Endodermal cell (in vitro differentiated cells): ENCODE measurements around the gene PNMA6E. TPM values are rescaled to one million over a fixed set of nuclear protein-coding genes. Genes with fewer than 3 reads are reported as not detected.

Source experiments
- DNase-seq: peaks from one replicate; pipeline ENCODE4 v3.0.0-alpha.2; 2017
- H3K27ac ChIP-seq: 2 replicates; pipeline ENCODE4 v1.5.1; 2013; ENCODE audit warnings: mild to moderate bottlenecking, low read depth, low read length, moderate library complexity
- H3K27me3 ChIP-seq: 2 replicates; pipeline ENCODE4 v1.6.1; 2013; ENCODE audit warnings: mild to moderate bottlenecking, low read length, moderate library complexity; ENCODE audit not compliant: insufficient read depth, control insufficient read depth, poor library complexity, severe bottlenecking
- H3K36me3 ChIP-seq: 2 replicates; pipeline ENCODE4 v1.7.0; 2013; ENCODE audit warnings: mild to moderate bottlenecking, low read length, moderate library complexity; ENCODE audit not compliant: control insufficient read depth, insufficient read depth
- H3K4me1 ChIP-seq: one replicate; pipeline ENCODE4 v1.7.0; 2013; ENCODE audit warnings: low read length; ENCODE audit not compliant: control insufficient read depth, insufficient read depth
- H3K4me3 ChIP-seq: 2 replicates; pipeline ENCODE4 v1.5.1; 2013; ENCODE audit warnings: mild to moderate bottlenecking, low read length, moderate library complexity
- H3K9ac ChIP-seq: 2 replicates; pipeline ENCODE4 v1.6.1; 2013; ENCODE audit warnings: mild to moderate bottlenecking, low read length, moderate library complexity; ENCODE audit not compliant: poor library complexity, severe bottlenecking; ENCODE audit errors: extremely low read depth
- H3K9me3 ChIP-seq: 2 replicates; pipeline ENCODE4 v1.6.1; 2013; ENCODE audit warnings: mild to moderate bottlenecking, low read length, moderate library complexity; ENCODE audit not compliant: control insufficient read depth
- H3K27ac Mint-ChIP-seq: 2 replicates; pipeline ENCODE4 v1.8.0; 2020; ENCODE audit warnings: mixed read lengths
- H3K27me3 Mint-ChIP-seq: 2 replicates; pipeline ENCODE4 v1.8.0; 2021; ENCODE audit warnings: mild to moderate bottlenecking, mixed read lengths; ENCODE audit not compliant: insufficient read depth
- H3K36me3 Mint-ChIP-seq: 2 replicates; pipeline ENCODE4 v1.8.0; 2020; ENCODE audit warnings: low read depth, mixed read lengths
- H3K4me1 Mint-ChIP-seq: 2 replicates; pipeline ENCODE4 v1.8.0; 2020; ENCODE audit warnings: mixed read lengths
- H3K4me3 Mint-ChIP-seq: 2 replicates; pipeline ENCODE4 v1.8.0; 2020; ENCODE audit warnings: mild to moderate bottlenecking, moderate library complexity, mixed read lengths
- H3K9me3 Mint-ChIP-seq: 2 replicates; pipeline ENCODE4 v1.8.0; 2020; ENCODE audit warnings: mild to moderate bottlenecking, mixed read lengths
- WGBS, 2 experiments: methylation state at CpG; one replicate each; pipeline versions ENCODE4 v1.1.5 to v1.1.7; 2013; ENCODE audit warnings: missing lambda C conversion rate in 2 of 2, mixed read lengths in 1 of 2; ENCODE audit not compliant: insufficient coverage in 1 of 2, insufficient read length in 1 of 2; 5-methylcytosine and 5-hydroxymethylcytosine counted together
- long read RNA-seq, 4 experiments: library from polyadenylated mRNA in 2 of 4; library from RNA in 1 of 4; library from capped mRNA in 1 of 4; stranded (forward) in 3 of 4; unstranded in 1 of 4; transcript quantifications; one replicate each; pipeline ENCODE4 v2.0.0, GENCODE V29; 2020 to 2021; ENCODE audit warnings: inconsistent platforms in 1 of 4
- polyA plus RNA-seq, 2 experiments: library from polyadenylated mRNA; stranded (reverse); fragments of 50-300 nt; gene quantifications; one replicate each; pipeline ENCODE4 v1.2.3, GENCODE V29; 2013
- total RNA-seq, 2 donors: library from RNA; stranded (reverse); fragmentation: NEBNext Ultra II Directional in 1 of 2; extraction: Animal tissue kit (Norgen Biotek cat#: 25700) in 1 of 2; gene quantifications; 2 replicates in 1 of 2; 3 replicates in 1 of 2; pipeline ENCODE4 v1.2.1, GENCODE V29; 2021
- TF ChIP-seq, protein P1 (sequence below): fragments of 200-600 bp; sonication (generic); conservative IDR thresholded peaks from 2 replicates; pipeline ENCODE4 v1.5.0; 2021; ENCODE audit warnings: antibody characterized with exemption, mild to moderate bottlenecking

The PNMA6E gene
- not detected for total RNA-seq
- not detected for polyA plus RNA-seq (2013, experiment 1 of 2)
- polyA plus RNA-seq (2013, experiment 2 of 2), result not detected
- long read RNA-seq, experiment 1, result 0 reads
- long read RNA-seq, experiment 2, result 0 reads
- long read RNA-seq, experiment 3, result 0 reads
- long read RNA-seq, experiment 4, result 0 reads

DNA sequence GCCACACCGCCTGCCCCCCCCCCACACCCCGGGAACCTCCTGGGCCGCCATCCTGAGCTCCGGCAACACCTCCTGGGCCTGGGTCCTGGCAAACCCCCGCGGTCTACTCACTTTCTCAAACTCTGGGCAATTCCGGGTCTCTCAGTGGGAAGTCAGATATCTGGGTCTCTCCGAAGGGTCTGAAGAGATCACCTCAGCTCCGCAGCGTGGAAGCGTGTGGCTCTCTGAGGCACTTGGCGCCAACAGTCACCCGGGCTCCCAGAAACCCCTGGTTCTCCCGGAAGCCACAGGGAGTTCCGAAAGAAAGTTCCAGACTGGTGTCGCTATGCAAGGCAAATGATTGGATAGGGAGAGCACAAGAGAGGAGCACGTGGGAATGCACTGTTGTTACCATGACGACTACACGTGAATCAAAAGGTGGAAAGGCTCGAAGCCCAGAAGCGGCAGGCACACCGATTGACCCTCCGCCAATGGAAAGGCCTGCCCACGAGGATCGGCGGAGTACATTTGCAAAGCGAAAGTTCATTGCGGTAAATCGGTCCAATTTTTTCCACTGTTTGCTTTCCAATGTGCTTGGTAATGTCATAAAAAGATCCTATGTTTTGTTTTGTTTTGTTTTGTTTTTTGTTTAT lies at the start of gene PNMA6E:
Gene PNMA6E, minus strand, starts transcription at position 218 of the 632 bp plus-strand sequence. CDS start 2,501 bp downstream, outside the sequence.
- Mint-ChIP-seq H3K36me3 (peaks cover 3% of the 10 kb centered on the region), H3K4me1 (no peaks in the 10 kb centered on the region), H3K4me3 (no peak within 1 kb of the TSS), H3K27me3 (peaks cover 18% of the 10 kb centered on the region), H3K27ac (no peak within 1 kb of the TSS), H3K9me3 (peaks cover 67% of the 10 kb centered on the region)
- Histone ChIP-seq H3K9me3 (no peaks in the 10 kb centered on the region), H3K4me1 (no peaks in the 10 kb centered on the region), H3K27me3 (peaks cover 5% of the 10 kb centered on the region), H3K27ac (no peak within 1 kb of the TSS), H3K9ac (no peak within 1 kb of the TSS), H3K36me3 (no peaks in the 10 kb centered on the region), H3K4me3 (no peak within 1 kb of the TSS)
- WGBS, 2 experiments, result 93 to 96% methylated on average over 21 to 29 of the region's 29 CpGs
- TF ChIP-seq, protein P1, sequence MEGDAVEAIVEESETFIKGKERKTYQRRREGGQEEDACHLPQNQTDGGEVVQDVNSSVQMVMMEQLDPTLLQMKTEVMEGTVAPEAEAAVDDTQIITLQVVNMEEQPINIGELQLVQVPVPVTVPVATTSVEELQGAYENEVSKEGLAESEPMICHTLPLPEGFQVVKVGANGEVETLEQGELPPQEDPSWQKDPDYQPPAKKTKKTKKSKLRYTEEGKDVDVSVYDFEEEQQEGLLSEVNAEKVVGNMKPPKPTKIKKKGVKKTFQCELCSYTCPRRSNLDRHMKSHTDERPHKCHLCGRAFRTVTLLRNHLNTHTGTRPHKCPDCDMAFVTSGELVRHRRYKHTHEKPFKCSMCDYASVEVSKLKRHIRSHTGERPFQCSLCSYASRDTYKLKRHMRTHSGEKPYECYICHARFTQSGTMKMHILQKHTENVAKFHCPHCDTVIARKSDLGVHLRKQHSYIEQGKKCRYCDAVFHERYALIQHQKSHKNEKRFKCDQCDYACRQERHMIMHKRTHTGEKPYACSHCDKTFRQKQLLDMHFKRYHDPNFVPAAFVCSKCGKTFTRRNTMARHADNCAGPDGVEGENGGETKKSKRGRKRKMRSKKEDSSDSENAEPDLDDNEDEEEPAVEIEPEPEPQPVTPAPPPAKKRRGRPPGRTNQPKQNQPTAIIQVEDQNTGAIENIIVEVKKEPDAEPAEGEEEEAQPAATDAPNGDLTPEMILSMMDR, result no peak
- no peak for DNase-seq

DNA sequence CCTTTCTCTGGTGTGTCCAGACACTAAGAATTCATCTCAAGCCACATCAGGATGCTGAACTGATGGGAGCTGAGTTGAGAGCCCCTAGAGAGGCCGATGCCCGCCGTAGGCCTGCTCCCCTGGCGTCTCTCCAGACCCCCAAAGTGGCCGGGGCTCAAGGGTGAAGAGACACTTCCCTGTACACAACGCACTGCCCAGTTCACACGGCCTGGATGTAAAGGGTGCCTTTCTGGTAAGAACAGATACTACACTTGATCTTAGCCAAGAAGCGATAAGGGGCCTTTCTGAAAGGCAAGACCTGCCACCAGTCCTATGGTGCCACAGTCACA lies 49.8 kb upstream of the PNMA6E start:
- H3K9me3 Mint-ChIP-seq, result peaks cover 63% of the 10 kb centered on the region

DNA sequence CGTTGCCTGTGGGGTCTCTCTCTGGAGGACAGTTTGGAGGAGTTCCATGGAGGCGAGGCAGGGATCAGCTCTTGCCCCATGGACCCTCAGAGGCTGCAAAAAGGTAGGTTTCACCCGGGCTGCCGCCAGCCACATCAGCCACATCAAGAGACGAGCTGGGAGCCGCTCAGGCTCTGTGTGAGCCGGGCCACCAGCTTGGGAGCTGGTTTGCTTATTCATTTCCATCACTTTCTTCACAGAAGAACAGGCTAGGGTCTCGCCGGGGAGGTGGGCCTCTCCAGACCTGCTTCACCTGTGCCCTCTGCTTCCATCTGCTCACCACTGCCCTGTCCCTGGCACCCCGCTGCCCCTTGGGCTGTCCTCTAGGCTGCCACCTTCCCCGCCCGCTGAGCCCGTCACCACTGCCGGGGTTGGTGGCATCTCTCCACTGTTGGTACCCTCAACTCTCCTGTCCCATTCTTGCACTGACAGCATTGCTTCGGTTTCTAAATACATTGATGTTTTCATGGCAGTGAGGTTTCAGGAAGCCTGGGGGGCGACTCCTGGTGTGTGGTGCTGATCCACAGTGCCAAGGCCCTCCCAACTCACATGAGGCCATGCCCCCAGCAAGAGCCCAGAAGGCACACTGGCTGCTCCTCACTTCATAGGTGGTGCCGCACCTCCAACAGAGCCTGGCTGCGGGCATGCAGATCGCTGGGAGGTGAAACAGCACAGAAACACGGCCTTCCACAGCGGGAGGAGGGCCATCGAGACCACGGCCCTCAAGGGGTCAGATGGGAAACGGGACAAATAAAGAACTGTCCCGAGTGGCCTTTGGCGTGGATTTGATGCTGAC lies 49.2 kb upstream of the PNMA6E start:
- no peaks in the 10 kb centered on the region for H3K27me3 ChIP-seq
- Mint-ChIP-seq H3K4me1 (no peaks in the 10 kb centered on the region), H3K27ac (no peak overlapping the region), H3K36me3 (peaks cover 11% of the 10 kb centered on the region), H3K9me3 (peaks cover 63% of the 10 kb centered on the region), H3K4me3 (no peak overlapping the region), H3K27me3 (no peaks in the 10 kb centered on the region)
- DNase-seq, result no peak
- TF ChIP-seq, protein P1, result no peak
- H3K9ac ChIP-seq, result no peak overlapping the region
- no peak overlapping the region for H3K4me3 ChIP-seq
- no peaks in the 10 kb centered on the region for H3K4me1 ChIP-seq
- H3K9me3 ChIP-seq, result no peaks in the 10 kb centered on the region
- no peak overlapping the region for H3K27ac ChIP-seq
- H3K36me3 ChIP-seq, result no peaks in the 10 kb centered on the region
- 80 to 95% methylated on average over 2 to 26 of the region's 26 CpGs for WGBS, 2 experiments

More for the DNA sequence above, 49.8 kb upstream of the PNMA6E start:
- Histone ChIP-seq H3K36me3 (no peaks in the 10 kb centered on the region), H3K27ac (no peak overlapping the region), H3K4me1 (no peaks in the 10 kb centered on the region), H3K9ac (no peak overlapping the region), H3K9me3 (no peaks in the 10 kb centered on the region), H3K27me3 (no peaks in the 10 kb centered on the region), H3K4me3 (no peak overlapping the region)
- TF ChIP-seq, protein P1, result no peak
- H3K27ac Mint-ChIP-seq, result no peak overlapping the region
- DNase-seq, result no peak
- no peaks in the 10 kb centered on the region for H3K4me1 Mint-ChIP-seq
- no peak overlapping the region for H3K4me3 Mint-ChIP-seq
- 97 to 100% methylated on average over 2 to 8 of the region's 8 CpGs for WGBS, 2 experiments
- H3K27me3 Mint-ChIP-seq, result no peaks in the 10 kb centered on the region
- peaks cover 12% of the 10 kb centered on the region for H3K36me3 Mint-ChIP-seq
